T-helper 2 cell treated with Interferon-gamma antibody and Interleukin-4, amounts not matched to agents 5 μg/mL and 100 μg/mL, for 36 hours (primary cell): Measurements from ENCODE around the gene MMP28.

Experiments
- DNase-seq: peaks from one replicate; pipeline ENCODE4 v3.0.0; 2021; ENCODE audit warnings: low spot score
- H3K27ac Mint-ChIP-seq: one replicate; pipeline ENCODE4 v1.8.0; 2021; ENCODE audit warnings: mild to moderate bottlenecking, mixed read lengths
- H3K27me3 Mint-ChIP-seq: one replicate; pipeline ENCODE4 v1.8.0; 2021; ENCODE audit warnings: low read depth, mixed read lengths
- H3K36me3 Mint-ChIP-seq: one replicate; pipeline ENCODE4 v1.8.0; 2021; ENCODE audit warnings: low read depth, mixed read lengths
- H3K4me1 Mint-ChIP-seq: one replicate; pipeline ENCODE4 v1.8.0; 2021; ENCODE audit warnings: low read depth, mixed read lengths
- H3K4me3 Mint-ChIP-seq: one replicate; pipeline ENCODE4 v1.8.0; 2022; ENCODE audit warnings: mild to moderate bottlenecking, moderate library complexity, mixed read lengths
- H3K9me3 Mint-ChIP-seq: one replicate; pipeline ENCODE4 v1.8.0; 2021; ENCODE audit warnings: mixed read lengths

Gene MMP28

GRCh38 chr17:35788477-35789368 lies 6.7 kb downstream of the MMP28 start:
- Mint-ChIP-seq H3K27me3 (peaks cover 51% of the 10 kb centered on the region), H3K9me3 (no peaks in the 10 kb centered on the region), H3K27ac (no peak overlapping the region), H3K36me3 (no peaks in the 10 kb centered on the region), H3K4me3 (no peak overlapping the region), H3K4me1 (peaks cover 3% of the 10 kb centered on the region)
- DNase-seq = no peak

DNA sequence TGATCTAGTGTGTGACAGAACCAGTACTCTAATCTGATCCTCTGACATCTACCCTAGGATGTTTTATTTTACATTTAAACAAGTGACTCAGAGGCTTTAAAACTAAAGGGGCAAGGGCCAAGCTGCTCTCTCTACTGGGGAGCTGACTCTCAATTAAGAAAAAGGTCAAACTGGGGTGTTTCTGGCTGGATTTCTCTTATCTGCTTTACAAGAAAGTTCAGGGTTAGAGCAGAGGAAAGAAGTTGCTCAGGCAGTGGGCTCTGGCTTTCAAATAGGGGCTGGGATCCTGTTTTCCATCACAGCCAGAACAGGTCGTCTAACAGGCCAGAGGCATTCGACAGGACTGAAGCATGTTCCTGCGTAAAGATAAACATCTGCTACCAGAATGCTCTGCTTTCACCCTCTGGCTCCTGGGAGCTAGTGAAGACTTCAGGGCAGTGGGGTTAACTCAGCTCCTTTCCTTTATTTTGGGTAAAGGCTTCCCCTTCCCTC lies 8.5 kb downstream of the MMP28 start:
- H3K4me3 Mint-ChIP-seq = no peak overlapping the region
- peaks cover 35% of the 10 kb centered on the region for H3K27me3 Mint-ChIP-seq
- H3K27ac Mint-ChIP-seq = no peak overlapping the region
- no peaks in the 10 kb centered on the region for H3K36me3 Mint-ChIP-seq
- DNase-seq = no peak
- H3K4me1 Mint-ChIP-seq = peaks cover 3% of the 10 kb centered on the region
- H3K9me3 Mint-ChIP-seq = no peaks in the 10 kb centered on the region

DNA sequence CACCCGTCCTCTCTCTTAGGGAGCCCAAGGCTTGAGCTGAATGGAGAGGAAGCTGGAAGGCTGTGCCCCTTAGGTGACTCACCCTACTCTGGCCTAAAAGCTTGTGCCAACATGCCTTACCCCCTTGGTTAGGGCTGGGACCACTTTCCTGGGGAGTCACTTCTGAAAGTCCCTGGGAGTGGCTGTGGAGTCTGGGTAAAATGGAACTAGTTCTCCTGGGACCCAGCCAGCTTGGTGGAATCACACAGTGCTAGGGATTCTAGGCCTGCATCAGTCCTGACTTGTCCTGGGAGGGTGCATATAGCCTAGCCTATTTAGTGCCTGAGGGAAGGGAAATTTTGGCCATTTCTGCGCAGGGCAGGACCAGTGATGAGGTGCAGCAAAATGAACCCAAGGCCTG lies 10.5 kb downstream of the MMP28 start:
- H3K4me3 Mint-ChIP-seq = no peak overlapping the region

GRCh38 chr17:35780950-35781349 lies 14.5 kb downstream of the MMP28 start:
- no peak for DNase-seq
- Mint-ChIP-seq H3K4me3 (no peak overlapping the region), H3K27ac (no peak overlapping the region), H3K27me3 (peaks cover 17% of the 10 kb centered on the region), H3K36me3 (no peaks in the 10 kb centered on the region), H3K4me1 (no peaks in the 10 kb centered on the region), H3K9me3 (no peaks in the 10 kb centered on the region)

More for the DNA sequence above, 10.5 kb downstream of the MMP28 start:
- Mint-ChIP-seq H3K27me3 (peaks cover 30% of the 10 kb centered on the region), H3K9me3 (no peaks in the 10 kb centered on the region), H3K4me1 (peaks cover 3% of the 10 kb centered on the region), H3K27ac (no peak overlapping the region), H3K36me3 (no peaks in the 10 kb centered on the region)
- no peak for DNase-seq

DNA sequence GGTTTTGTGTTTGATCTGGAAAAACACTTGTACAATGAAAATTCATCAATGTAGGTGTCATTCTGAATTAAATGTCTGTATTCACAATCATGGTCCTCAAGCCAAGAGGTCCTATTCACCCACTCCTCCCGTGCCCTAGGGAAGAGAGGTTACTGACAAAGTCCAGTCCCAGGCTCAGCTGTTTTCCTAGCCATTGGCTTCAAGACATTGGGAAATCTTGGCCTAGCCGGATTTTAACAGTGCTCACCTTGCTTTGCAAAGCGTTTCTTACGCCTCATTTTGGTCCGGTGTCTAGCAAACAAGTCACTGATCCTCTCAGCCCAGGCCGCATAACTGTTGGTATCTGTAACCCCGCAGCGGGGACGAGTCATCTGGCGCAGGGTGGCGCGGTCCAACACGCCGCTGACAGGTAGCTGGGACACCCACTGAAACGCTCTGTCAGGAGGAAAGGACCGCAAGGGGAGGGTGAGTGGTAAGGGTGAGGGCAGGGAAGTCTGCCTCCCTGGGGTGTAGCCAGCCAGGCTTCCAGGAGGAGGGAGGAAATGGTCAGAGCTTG lies 16.7 kb downstream of the MMP28 start:
- H3K4me1 Mint-ChIP-seq = no peaks in the 10 kb centered on the region
- no peaks in the 10 kb centered on the region for H3K9me3 Mint-ChIP-seq
- H3K27me3 Mint-ChIP-seq = peaks cover 21% of the 10 kb centered on the region
- no peak overlapping the region for H3K4me3 Mint-ChIP-seq
- no peak for DNase-seq
- H3K27ac Mint-ChIP-seq = no peak overlapping the region
- no peaks in the 10 kb centered on the region for H3K36me3 Mint-ChIP-seq

- H3K4me1 Mint-ChIP-seq = no peaks in the 10 kb centered on the region
- no peaks in the 10 kb centered on the region for H3K36me3 Mint-ChIP-seq
- no peak overlapping the region for H3K4me3 Mint-ChIP-seq
- H3K27me3 Mint-ChIP-seq = peaks cover 25% of the 10 kb centered on the region
- H3K9me3 Mint-ChIP-seq = no peaks in the 10 kb centered on the region
- no peak for DNase-seq
- no peak overlapping the region for H3K27ac Mint-ChIP-seq
These were observed 19.9 kb downstream of the MMP28 start for GRCh38 chr17:35775583-35775982.

DNA sequence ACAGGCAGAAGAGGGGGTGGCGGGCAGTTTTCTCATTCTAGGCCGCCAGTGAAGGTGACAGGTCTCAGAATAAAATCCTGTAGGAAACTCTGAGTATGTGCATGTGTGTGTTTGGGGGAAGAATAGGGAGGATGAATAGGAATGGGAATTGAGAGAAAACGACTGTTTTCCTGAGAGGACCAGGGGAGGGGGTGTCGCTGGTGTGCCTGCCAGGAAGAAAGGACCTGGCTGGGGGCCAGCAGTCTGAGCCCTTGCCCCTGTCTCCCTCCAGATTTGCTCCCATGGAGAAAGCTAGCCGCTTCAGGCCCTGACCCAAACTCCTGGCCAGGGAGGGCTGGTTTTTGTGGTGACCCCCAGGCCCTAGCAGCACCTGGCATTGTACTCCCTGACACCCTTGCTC lies 20.4 kb downstream of the MMP28 start:
- H3K27ac Mint-ChIP-seq = no peak overlapping the region
- H3K4me3 Mint-ChIP-seq = no peak overlapping the region
- no peaks in the 10 kb centered on the region for H3K36me3 Mint-ChIP-seq
- peaks cover 25% of the 10 kb centered on the region for H3K27me3 Mint-ChIP-seq
- H3K9me3 Mint-ChIP-seq = no peaks in the 10 kb centered on the region
- no peaks in the 10 kb centered on the region for H3K4me1 Mint-ChIP-seq
- DNase-seq = no peak

- Mint-ChIP-seq H3K4me1 (no peaks in the 10 kb centered on the region), H3K4me3 (no peak overlapping the region), H3K27me3 (peaks cover 23% of the 10 kb centered on the region), H3K36me3 (no peaks in the 10 kb centered on the region), H3K9me3 (no peaks in the 10 kb centered on the region), H3K27ac (no peak overlapping the region)
- no peak for DNase-seq
These were observed 20.9 kb downstream of the MMP28 start for GRCh38 chr17:35774499-35774898.

GRCh38 chr17:35773679-35774425 lies 21.6 kb downstream of the MMP28 start:
- H3K36me3 Mint-ChIP-seq = no peaks in the 10 kb centered on the region
- peaks cover 24% of the 10 kb centered on the region for H3K27me3 Mint-ChIP-seq
- no peaks in the 10 kb centered on the region for H3K9me3 Mint-ChIP-seq
- no peaks in the 10 kb centered on the region for H3K4me1 Mint-ChIP-seq
- DNase-seq = no peak
- no peak overlapping the region for H3K27ac Mint-ChIP-seq
- no peak overlapping the region for H3K4me3 Mint-ChIP-seq

GRCh38 chr17:35773129-35773528 lies 22.3 kb downstream of the MMP28 start:
- Mint-ChIP-seq H3K27me3 (peaks cover 22% of the 10 kb centered on the region), H3K27ac (no peak overlapping the region), H3K4me3 (no peak overlapping the region), H3K36me3 (no peaks in the 10 kb centered on the region), H3K9me3 (no peaks in the 10 kb centered on the region), H3K4me1 (no peaks in the 10 kb centered on the region)
- no peak for DNase-seq

- peaks cover 19% of the 10 kb centered on the region for H3K27me3 Mint-ChIP-seq
- no peak for DNase-seq
- no peaks in the 10 kb centered on the region for H3K9me3 Mint-ChIP-seq
- H3K36me3 Mint-ChIP-seq = no peaks in the 10 kb centered on the region
- H3K4me3 Mint-ChIP-seq = no peak overlapping the region
- no peak overlapping the region for H3K27ac Mint-ChIP-seq
- H3K4me1 Mint-ChIP-seq = peaks cover 1% of the 10 kb centered on the region
These were observed 25.4 kb downstream of the MMP28 start for GRCh38 chr17:35769895-35770486.

DNA sequence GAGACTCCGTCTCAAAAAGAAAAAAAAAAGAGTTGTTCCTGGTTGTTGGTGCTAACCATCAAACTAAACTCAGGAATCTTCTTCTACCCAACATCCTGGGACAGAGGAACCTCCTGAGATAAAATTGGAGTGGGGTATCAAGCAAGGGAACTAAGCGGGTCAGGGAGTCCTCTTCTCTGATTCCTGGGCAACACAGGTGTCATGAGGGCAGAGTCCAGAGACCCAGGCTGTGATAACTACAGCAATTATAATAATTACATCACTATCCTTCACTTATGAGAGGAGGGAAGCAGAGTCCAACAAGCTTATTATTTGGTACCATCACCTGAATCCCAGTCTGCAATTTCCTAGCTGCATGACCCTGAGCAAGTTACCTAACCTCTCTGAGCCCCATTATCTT lies 26.6 kb downstream of the MMP28 start:
- Mint-ChIP-seq H3K36me3 (no peaks in the 10 kb centered on the region), H3K27ac (no peak overlapping the region), H3K9me3 (no peaks in the 10 kb centered on the region), H3K27me3 (peaks cover 19% of the 10 kb centered on the region), H3K4me1 (peaks cover 6% of the 10 kb centered on the region), H3K4me3 (no peak overlapping the region)
- DNase-seq = no peak

DNA sequence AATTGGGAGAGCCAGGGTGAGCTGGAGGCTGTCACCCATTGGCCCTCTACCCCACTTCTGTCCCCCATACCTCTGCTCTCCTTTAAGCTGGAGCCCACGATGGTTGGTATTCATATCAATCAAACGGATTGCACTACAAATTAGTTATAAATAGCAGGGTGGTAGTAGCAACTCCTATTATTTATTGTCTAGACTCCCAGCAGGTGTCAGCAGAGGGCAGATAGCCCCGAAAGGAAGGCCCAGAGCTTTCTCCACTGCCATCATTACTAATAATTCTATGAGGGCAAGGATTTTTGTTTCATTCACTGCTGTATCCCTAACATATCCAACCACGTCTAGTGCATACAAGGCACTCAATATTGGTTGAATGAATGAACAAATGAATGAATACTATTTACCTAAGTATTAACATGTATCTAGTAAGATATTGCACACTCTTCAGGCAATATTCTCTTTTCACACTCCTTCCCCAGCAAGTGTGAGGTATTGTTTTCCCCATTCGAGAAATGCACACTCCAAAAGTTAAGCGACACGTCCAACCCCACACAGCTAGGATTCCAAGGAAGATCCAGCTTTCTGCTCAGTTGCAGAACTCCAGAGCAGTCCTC lies 28.4 kb downstream of the MMP28 start:
- no peak overlapping the region for H3K4me3 Mint-ChIP-seq
- H3K4me1 Mint-ChIP-seq = peaks cover 7% of the 10 kb centered on the region
- H3K36me3 Mint-ChIP-seq = no peaks in the 10 kb centered on the region
- H3K27me3 Mint-ChIP-seq = peaks cover 13% of the 10 kb centered on the region
- H3K9me3 Mint-ChIP-seq = no peaks in the 10 kb centered on the region
- no peak overlapping the region for H3K27ac Mint-ChIP-seq
- DNase-seq = no peak
